ENCODE data around the gene AP1M1. TPM values are rescaled to one million over a fixed set of nuclear protein-coding genes. Genes with fewer than 3 reads are reported as not detected.

Gene AP1M1
- total RNA-seq, 2 donors from 2014 or later, result 20.0 to 24.4 TPM

DNA sequence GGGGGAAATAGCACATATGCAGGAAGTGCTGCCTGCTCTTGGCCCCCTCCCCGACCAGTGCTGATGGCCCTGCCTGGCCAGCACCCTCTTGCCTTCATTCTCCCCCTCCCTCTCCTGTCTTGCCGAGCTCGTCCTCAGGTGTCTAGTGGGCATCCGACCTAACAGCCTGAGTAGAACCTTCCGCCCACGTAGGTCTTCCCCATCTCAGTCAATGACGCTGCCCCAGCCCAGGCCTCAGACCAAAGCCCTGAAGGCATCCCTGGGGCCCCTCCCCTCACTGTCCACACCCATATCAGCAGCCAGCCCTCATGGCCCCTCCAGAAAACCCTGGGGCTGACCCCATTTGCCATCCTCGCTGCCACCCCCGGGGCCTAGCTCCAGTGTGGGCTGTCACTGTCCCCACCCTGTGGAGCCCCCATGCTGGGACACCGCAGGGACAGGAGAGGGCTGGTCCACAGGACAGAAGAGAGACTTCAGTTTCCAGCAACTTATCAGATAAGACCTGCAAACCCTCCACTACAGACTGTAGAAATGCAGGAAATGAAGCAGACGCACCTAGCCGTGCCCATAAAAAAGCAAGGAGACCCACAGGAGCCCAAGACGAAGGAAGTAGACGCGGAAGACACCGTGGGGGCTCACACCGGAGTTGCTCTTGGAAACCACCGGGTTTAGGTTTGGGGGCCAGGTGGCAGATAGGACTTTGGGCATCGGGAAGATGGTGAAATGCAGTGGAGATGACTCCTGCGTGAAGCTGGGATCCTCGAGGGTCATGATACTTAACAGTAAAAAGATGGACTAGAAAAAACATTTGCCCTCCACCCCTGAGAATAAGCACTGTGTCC, 38.3 kb downstream of the AP1M1 start:
- H3K9ac ChIP-seq (ENCODE audit: low read depth in 2 of 2, low read length in 2 of 2), result no peak overlapping the region
- no peaks in the 10 kb centered on the region for H3K36me3 ChIP-seq
- H3K4me3 ChIP-seq, result no peak overlapping the region
- H3K9me3 ChIP-seq, result no peaks in the 10 kb centered on the region
- H3K27ac ChIP-seq, result no peak overlapping the region
- intact Hi-C loops (cut with DNase I), result no loop called here
- H3K27me3 ChIP-seq, result no peaks in the 10 kb centered on the region
- H3K4me1 ChIP-seq, result no peaks in the 10 kb centered on the region
- no peak for DNase-seq
- TF ChIP-seq CTCF (IDR thresholded peaks at IDR 0.05), result no peak

- H3K36me3 ChIP-seq, result no peaks in the 10 kb centered on the region
- H3K9ac ChIP-seq (ENCODE audit: low read depth in 2 of 2, low read length in 2 of 2), result no peak overlapping the region
- H3K4me1 ChIP-seq, result no peaks in the 10 kb centered on the region
- H3K27ac ChIP-seq, result no peak overlapping the region
- TF ChIP-seq CTCF (IDR thresholded peaks at IDR 0.05), result no peak
- no peaks in the 10 kb centered on the region for H3K27me3 ChIP-seq
- H3K9me3 ChIP-seq, result no peaks in the 10 kb centered on the region
- intact Hi-C loops (cut with DNase I), result no loop called here
- no peak overlapping the region for H3K4me3 ChIP-seq
- DNase-seq, result no peak
Observed at GRCh38 chr19:16244091-16244490, 46.4 kb downstream of the AP1M1 start.

- intact Hi-C loops (cut with DNase I), result loop anchor here (1.0 kb wide), 1 partner anchor 136 kb away; no protein-coding TSS in a partner anchor
- H3K27me3 ChIP-seq, result no peaks in the 10 kb centered on the region
- no peaks in the 10 kb centered on the region for H3K36me3 ChIP-seq
- H3K4me3 ChIP-seq, result no peak overlapping the region
- peak; percentile 88 for TF ChIP-seq CTCF (IDR thresholded peaks at IDR 0.05)
- H3K9ac ChIP-seq (ENCODE audit: low read depth in 2 of 2, low read length in 2 of 2), result no peak overlapping the region
- no peak overlapping the region for H3K27ac ChIP-seq
- peak; percentile 86 for DNase-seq
- H3K9me3 ChIP-seq, result no peaks in the 10 kb centered on the region
- no peaks in the 10 kb centered on the region for H3K4me1 ChIP-seq
Observed at GRCh38 chr19:16247353-16248182, 49.9 kb downstream of the AP1M1 start.

- no peak overlapping the region for H3K27ac ChIP-seq
- H3K9ac ChIP-seq (ENCODE audit: low read depth in 2 of 2, low read length in 2 of 2), result peak overlapping the region in 1 of 2 donors; percentile 50
- TF ChIP-seq CTCF (IDR thresholded peaks at IDR 0.05), result no peak
- intact Hi-C loops (cut with DNase I), result no loop called here
- no peaks in the 10 kb centered on the region for H3K4me1 ChIP-seq
- DNase-seq, result no peak
- H3K27me3 ChIP-seq, result no peaks in the 10 kb centered on the region
- no peak overlapping the region for H3K4me3 ChIP-seq
- no peaks in the 10 kb centered on the region for H3K36me3 ChIP-seq
- H3K9me3 ChIP-seq, result no peaks in the 10 kb centered on the region
Observed at GRCh38 chr19:16248380-16249023, 50.8 kb downstream of the AP1M1 start.

GRCh38 chr19:16249826-16250404, 52.2 kb downstream of the AP1M1 start:
- Histone ChIP-seq H3K9me3 (no peaks in the 10 kb centered on the region), H3K4me3 (no peak overlapping the region), H3K4me1 (no peaks in the 10 kb centered on the region), H3K27ac (no peak overlapping the region), H3K27me3 (no peaks in the 10 kb centered on the region), H3K36me3 (no peaks in the 10 kb centered on the region), H3K9ac (ENCODE audit: low read depth in 2 of 2, low read length in 2 of 2) (no peak overlapping the region)
- DNase-seq, result no peak
- TF ChIP-seq CTCF (IDR thresholded peaks at IDR 0.05), result no peak
- intact Hi-C loops (cut with DNase I), result no loop called here

Measured in colonic mucosa (tissue), 4 donors.